ENCODE data around the gene PHLDA2. TPM values are rescaled to one million over a fixed set of nuclear protein-coding genes. Genes with fewer than 3 reads are reported as not detected.
A peak's percentile ranks its signal among the peaks of the same experiment; 100 is the strongest.

Gene PHLDA2
- total RNA-seq, 2 experiments from 2014 or later = 3.6 to 3.7 TPM

DNA sequence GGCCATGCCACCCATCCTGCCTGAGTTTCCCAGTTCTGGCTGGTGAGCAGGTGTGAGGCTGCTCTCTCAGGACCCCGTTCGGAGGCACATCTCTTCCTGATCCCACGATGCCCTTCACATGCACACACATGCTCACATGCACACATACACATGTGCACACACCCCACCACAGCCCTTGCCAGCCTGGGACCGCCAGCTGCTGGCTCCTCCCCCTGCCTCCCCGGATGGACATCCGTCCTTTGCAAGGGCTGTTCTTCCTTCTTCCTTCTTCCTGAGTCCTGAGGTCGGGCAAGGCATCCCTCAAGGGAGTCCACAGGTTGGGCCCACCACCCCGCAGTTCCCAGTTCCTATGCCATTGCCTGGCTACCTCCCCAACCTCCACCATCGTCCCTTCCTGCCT lies 33.2 kb downstream of the PHLDA2 start:
- TF ChIP-seq, protein P1, sequence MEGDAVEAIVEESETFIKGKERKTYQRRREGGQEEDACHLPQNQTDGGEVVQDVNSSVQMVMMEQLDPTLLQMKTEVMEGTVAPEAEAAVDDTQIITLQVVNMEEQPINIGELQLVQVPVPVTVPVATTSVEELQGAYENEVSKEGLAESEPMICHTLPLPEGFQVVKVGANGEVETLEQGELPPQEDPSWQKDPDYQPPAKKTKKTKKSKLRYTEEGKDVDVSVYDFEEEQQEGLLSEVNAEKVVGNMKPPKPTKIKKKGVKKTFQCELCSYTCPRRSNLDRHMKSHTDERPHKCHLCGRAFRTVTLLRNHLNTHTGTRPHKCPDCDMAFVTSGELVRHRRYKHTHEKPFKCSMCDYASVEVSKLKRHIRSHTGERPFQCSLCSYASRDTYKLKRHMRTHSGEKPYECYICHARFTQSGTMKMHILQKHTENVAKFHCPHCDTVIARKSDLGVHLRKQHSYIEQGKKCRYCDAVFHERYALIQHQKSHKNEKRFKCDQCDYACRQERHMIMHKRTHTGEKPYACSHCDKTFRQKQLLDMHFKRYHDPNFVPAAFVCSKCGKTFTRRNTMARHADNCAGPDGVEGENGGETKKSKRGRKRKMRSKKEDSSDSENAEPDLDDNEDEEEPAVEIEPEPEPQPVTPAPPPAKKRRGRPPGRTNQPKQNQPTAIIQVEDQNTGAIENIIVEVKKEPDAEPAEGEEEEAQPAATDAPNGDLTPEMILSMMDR (IDR thresholded peaks at IDR 0.05) = no peak
- H3K4me1 Mint-ChIP-seq (ENCODE audit: low read depth) = peaks cover 40% of the 10 kb centered on the region
- no peaks in the 10 kb centered on the region for H3K9me3 Mint-ChIP-seq
- DNase-seq (no peak), ATAC-seq (no peak)
- intact Hi-C loops (cut with micrococcal nuclease) = loop anchor here (10.0 kb wide), 1 partner anchor 591 kb away; the partner anchor contains the start of genes C11orf21 and TSPAN32
- H3K4me3 Mint-ChIP-seq = no peak overlapping the region
- no peaks in the 10 kb centered on the region for H3K27me3 Mint-ChIP-seq
- ChIA-PET CTCF (interaction anchor here (1.0 to 13.7 kb wide), 3 partner anchors 8 to 362 kb away, joined by 3 to 412 read pairs (median 6); no protein-coding TSS in a partner anchor), POLR2A (interaction anchor here (0.8 to 1.1 kb wide), 3 partner anchors 9 to 119 kb away, joined by 3 read pairs; no protein-coding TSS in a partner anchor)
- no peak overlapping the region for H3K27ac Mint-ChIP-seq
- H3K36me3 Mint-ChIP-seq (ENCODE audit: low read depth) = peaks cover 2% of the 10 kb centered on the region

DNA sequence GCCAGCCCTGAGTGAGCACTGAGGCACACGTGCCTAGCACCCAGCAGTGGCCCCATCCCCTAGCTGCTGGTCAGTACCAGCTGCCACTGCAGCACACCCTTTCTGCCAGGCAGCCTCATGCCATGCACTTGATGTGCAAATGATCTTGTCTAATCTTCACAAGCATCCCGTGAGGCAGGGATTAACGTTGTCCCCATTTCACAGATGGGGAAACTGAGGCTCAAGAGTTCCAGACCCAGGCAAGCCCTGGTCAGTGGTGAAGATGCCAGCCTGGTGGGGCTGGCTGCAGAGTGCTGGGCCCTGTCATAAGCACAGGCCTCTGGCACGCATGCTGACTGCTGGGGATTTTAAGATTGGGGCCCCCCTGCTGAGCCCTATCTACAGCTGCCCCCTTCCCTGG lies 35.3 kb downstream of the PHLDA2 start:
- no peaks in the 10 kb centered on the region for H3K27me3 Mint-ChIP-seq
- intact Hi-C loops (cut with micrococcal nuclease) = loop anchor here (10.0 kb wide), 1 partner anchor 589 kb away; the partner anchor contains the start of genes C11orf21 and TSPAN32
- TF ChIP-seq, protein P1 (IDR thresholded peaks at IDR 0.05) = no peak
- peaks cover 28% of the 10 kb centered on the region for H3K4me1 Mint-ChIP-seq (ENCODE audit: low read depth)
- no peak overlapping the region for H3K4me3 Mint-ChIP-seq
- POLR2A ChIA-PET = no interaction called here
- H3K9me3 Mint-ChIP-seq = no peaks in the 10 kb centered on the region
- H3K27ac Mint-ChIP-seq = peak overlapping the region; percentile 38
- CTCF ChIA-PET = interaction anchor here (13.7 kb wide), 1 partner anchor 360 kb away, joined by 412 read pairs; no protein-coding TSS in a partner anchor
- H3K36me3 Mint-ChIP-seq (ENCODE audit: low read depth) = no peaks in the 10 kb centered on the region
- DNase-seq (no peak), ATAC-seq (no peak)

DNA sequence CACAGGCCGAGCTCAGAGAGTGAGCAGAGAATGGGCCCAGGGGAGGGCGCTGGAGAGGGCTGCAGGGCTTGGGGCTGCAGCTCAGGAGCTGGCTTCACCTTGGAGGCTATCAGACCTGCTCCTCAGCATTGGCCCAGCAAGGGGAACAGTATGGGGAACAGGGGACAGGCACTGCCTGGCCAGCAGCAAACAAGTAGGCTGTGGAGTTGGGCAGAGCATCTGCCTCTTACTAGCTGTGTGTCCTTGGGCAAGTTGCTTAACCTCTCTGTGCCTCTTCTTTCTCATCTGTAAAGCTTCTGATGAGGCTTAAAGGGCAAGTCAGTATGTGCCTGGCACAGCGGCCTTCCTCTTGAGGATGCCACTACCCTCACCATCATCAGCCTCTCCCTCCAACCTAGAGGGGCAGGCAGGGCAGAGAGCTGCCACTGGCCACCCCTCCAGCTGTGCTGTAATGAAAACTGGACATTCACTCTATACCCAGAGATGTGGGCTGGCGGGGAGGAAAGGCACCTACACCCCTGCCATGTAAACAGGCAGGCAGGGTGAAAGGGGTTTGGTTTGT lies 36.2 kb downstream of the PHLDA2 start:
- H3K4me1 Mint-ChIP-seq (ENCODE audit: low read depth) = peaks cover 21% of the 10 kb centered on the region
- H3K36me3 Mint-ChIP-seq (ENCODE audit: low read depth) = no peaks in the 10 kb centered on the region
- intact Hi-C loops (cut with micrococcal nuclease) = loop anchor here (10.0 kb wide), 1 partner anchor 588 kb away; the partner anchor contains the start of genes C11orf21 and TSPAN32
- peak overlapping the region; percentile 83 for H3K4me3 Mint-ChIP-seq
- H3K9me3 Mint-ChIP-seq = no peaks in the 10 kb centered on the region
- peak overlapping the region; percentile 91 for H3K27ac Mint-ChIP-seq
- peak; percentile 66 for ATAC-seq
- H3K27me3 Mint-ChIP-seq = no peaks in the 10 kb centered on the region
- peak; percentile 81 for DNase-seq
- POLR2A ChIA-PET = interaction anchor here (0.6 to 4.2 kb wide), 8 partner anchors 9 to 591 kb away, joined by 3 to 26 read pairs (median 4); partner anchors contain the start of gene PHLDA2
- CTCF ChIA-PET = interaction anchor here (0.8 to 13.7 kb wide), 23 partner anchors 8 to 701 kb away, joined by 3 to 412 read pairs (median 4); partner anchors contain the start of gene PHLDA2
- TF ChIP-seq, protein P1 (IDR thresholded peaks at IDR 0.05) = no peak

DNA sequence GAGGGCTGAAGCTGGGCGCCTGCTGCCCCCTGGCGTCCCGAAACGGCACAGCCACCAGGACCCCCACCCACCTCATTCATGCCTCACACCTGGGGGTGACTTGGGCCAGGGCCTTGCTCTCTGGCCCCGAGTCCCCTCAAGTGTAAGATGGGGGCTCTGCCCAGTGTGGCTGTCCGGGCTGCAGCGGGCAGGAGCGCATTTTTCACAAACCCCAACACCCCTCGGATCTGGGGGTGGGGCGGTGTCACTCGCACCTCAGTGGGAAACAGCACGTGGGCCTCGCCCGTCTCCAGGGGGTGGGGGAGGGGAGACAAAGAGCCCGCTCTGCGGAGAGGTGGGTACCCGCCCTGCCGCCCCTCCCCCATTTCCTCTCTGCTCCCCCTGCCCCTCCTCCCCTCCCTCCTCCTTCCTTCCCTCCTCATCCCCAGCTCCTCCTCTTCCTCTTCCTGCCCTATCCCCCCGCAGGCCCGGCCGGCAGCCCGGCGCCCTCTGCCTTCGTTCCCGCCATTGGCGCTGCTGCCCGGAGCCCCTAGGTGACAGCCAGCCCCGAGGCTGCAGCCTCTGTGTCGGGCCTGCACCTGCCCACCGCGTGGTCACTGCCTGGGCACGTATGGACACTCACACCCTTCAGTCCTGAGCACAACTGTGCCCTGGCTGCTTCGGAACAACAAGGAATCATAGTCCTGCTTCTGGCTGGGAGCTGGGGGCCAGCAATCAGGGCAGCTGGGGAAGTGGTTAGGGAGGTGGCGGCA lies 36.8 kb downstream of the PHLDA2 start:
- DNase-seq (peak; percentile 84), ATAC-seq (peak; percentile 58)
- POLR2A ChIA-PET = interaction anchor here (0.9 to 4.2 kb wide), 8 partner anchors 10 to 590 kb away, joined by 3 to 26 read pairs (median 4); partner anchors contain the start of gene PHLDA2
- Mint-ChIP-seq H3K9me3 (no peaks in the 10 kb centered on the region), H3K4me1 (ENCODE audit: low read depth) (peaks cover 17% of the 10 kb centered on the region), H3K27me3 (no peaks in the 10 kb centered on the region), H3K36me3 (ENCODE audit: low read depth) (no peaks in the 10 kb centered on the region), H3K4me3 (peak overlapping the region; percentile 83), H3K27ac (peak overlapping the region; percentile 91)
- CTCF ChIA-PET = interaction anchor here (0.8 to 13.7 kb wide), 26 partner anchors 9 to 700 kb away, joined by 3 to 412 read pairs (median 4); partner anchors contain the start of gene PHLDA2
- TF ChIP-seq, protein P1 (IDR thresholded peaks at IDR 0.05) = peak; percentile 96
- intact Hi-C loops (cut with micrococcal nuclease) = loop anchor here (10.0 kb wide), 1 partner anchor 588 kb away; the partner anchor contains the start of genes C11orf21 and TSPAN32
